ENCODE data around the gene NHLRC1.

The NHLRC1 gene

GRCh38 chr6:18162401-18162800 is 39.9 kb upstream of the NHLRC1 start:
- peaks cover 38% of the 10 kb centered on the region for H3K36me3 Mint-ChIP-seq (ENCODE audit: low read depth)
- no peaks in the 10 kb centered on the region for H3K9me3 Mint-ChIP-seq
- no peaks in the 10 kb centered on the region for H3K4me1 Mint-ChIP-seq
- no peak for TF ChIP-seq CTCF (IDR thresholded peaks at IDR 0.05)
- no peaks in the 10 kb centered on the region for H3K27me3 Mint-ChIP-seq (ENCODE audit: low read depth, poor library complexity)
- DNase-seq = no peak
- no peak overlapping the region for H3K27ac Mint-ChIP-seq
- H3K4me3 Mint-ChIP-seq = no peak overlapping the region

GRCh38 chr6:18161431-18161830 is 39.0 kb upstream of the NHLRC1 start:
- DNase-seq = no peak
- Mint-ChIP-seq H3K27me3 (ENCODE audit: low read depth, poor library complexity) (no peaks in the 10 kb centered on the region), H3K4me1 (no peaks in the 10 kb centered on the region), H3K9me3 (no peaks in the 10 kb centered on the region), H3K4me3 (no peak overlapping the region), H3K27ac (no peak overlapping the region), H3K36me3 (ENCODE audit: low read depth) (peaks cover 38% of the 10 kb centered on the region)
- TF ChIP-seq CTCF (IDR thresholded peaks at IDR 0.05) = no peak

- no peak overlapping the region for H3K4me3 Mint-ChIP-seq
- H3K4me1 Mint-ChIP-seq = peaks cover 4% of the 10 kb centered on the region
- H3K27me3 Mint-ChIP-seq (ENCODE audit: low read depth, poor library complexity) = no peaks in the 10 kb centered on the region
- peaks cover 42% of the 10 kb centered on the region for H3K36me3 Mint-ChIP-seq (ENCODE audit: low read depth)
- no peak overlapping the region for H3K27ac Mint-ChIP-seq
- DNase-seq = no peak
- H3K9me3 Mint-ChIP-seq = no peaks in the 10 kb centered on the region
- TF ChIP-seq CTCF (IDR thresholded peaks at IDR 0.05) = no peak
Measured at GRCh38 chr6:18160911-18161310, 38.4 kb upstream of the NHLRC1 start.

- no peaks in the 10 kb centered on the region for H3K9me3 Mint-ChIP-seq
- peak; percentile 36 for DNase-seq
- TF ChIP-seq CTCF (IDR thresholded peaks at IDR 0.05) = no peak
- peaks cover 8% of the 10 kb centered on the region for H3K27me3 Mint-ChIP-seq (ENCODE audit: low read depth, poor library complexity)
- peaks cover 18% of the 10 kb centered on the region for H3K36me3 Mint-ChIP-seq (ENCODE audit: low read depth)
- no peak overlapping the region for H3K27ac Mint-ChIP-seq
- H3K4me1 Mint-ChIP-seq = peaks cover 22% of the 10 kb centered on the region
- peak overlapping the region; percentile 99 for H3K4me3 Mint-ChIP-seq
Measured at GRCh38 chr6:18155864-18156421, 33.5 kb upstream of the NHLRC1 start.

- TF ChIP-seq CTCF (IDR thresholded peaks at IDR 0.05) = no peak
- Mint-ChIP-seq H3K4me3 (peak within 1 kb of the TSS; percentile 99), H3K36me3 (ENCODE audit: low read depth) (peaks cover 16% of the 10 kb centered on the region), H3K4me1 (peaks cover 22% of the 10 kb centered on the region), H3K27me3 (ENCODE audit: low read depth, poor library complexity) (peaks cover 8% of the 10 kb centered on the region), H3K27ac (peak within 1 kb of the TSS; percentile 99), H3K9me3 (no peaks in the 10 kb centered on the region)
- DNase-seq = peak; percentile 98
Measured at GRCh38 chr6:18155150-18155863, 32.8 kb upstream of the NHLRC1 start, which contains the start of gene KDM1B. TSS of gene KDM1B (plus strand) at chr6:18155422. CDS start at chr6:18159896, 4,474 bp downstream.

Measured in nephron progenitor cell (in vitro differentiated cells).